ENCODE results near the gene TAOK1. TPM values are rescaled to one million over a fixed set of nuclear protein-coding genes. Genes with fewer than 3 reads are reported as not detected.
A peak's percentile ranks its signal among the peaks of the same experiment; 100 is the strongest.

Gene TAOK1
- total and polyA plus RNA-seq, 10 of the 15 experiments (the other 5 are each of a cell fraction or from before 2014, with no cell fraction given): 2.0 to 27.1 (median 11.8) TPM

DNA sequence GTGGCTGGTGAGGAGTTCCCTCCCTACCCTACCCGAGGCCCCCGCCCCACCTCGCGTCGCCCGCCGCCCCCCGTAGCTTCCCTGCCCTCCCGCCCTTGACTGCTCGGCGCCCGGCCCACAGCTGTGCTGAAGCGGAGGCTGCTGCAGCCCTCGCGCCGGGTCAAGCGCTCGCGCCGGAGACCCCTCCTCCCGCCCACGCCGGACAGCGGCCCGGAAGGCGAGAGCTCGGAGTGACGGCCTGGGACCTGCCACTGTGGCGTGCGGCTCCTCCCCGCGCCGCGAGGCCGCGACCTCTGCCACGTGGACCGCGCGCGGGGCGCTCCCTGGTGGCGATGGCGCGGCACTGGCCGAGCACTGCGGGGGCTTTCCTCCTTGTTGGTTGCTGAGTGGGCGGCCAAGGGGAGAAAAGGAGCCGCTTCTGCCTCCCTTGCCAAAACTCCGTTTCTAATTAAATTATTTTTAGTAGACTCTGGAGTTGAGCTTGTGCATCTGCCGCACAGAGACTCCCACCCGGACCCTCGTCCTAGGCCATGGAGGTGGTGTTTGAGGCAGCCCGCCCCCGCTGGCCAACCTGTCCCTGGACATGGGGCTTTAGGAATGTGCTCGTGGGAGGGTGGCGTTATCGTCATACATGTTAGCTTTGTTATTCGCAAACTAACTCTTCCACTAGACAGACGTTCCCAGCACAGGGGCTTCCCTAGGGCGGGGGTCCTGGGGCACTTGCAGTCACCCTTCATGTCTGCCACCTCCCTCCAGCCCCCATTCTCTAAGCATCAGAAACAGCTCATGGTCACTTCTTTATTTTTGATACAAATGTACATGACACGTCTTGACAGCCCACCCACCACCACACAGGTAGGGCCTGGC is 182.8 kb downstream of the TAOK1 start:
- ATAC-seq (peak; percentile 75), FAIRE-seq (no peak), DNase-seq (ENCODE audit: low read depth, low spot score) (no peak)
- H3K4me3 ChIP-seq: no peak overlapping the region
- H3K4me1 ChIP-seq (ENCODE audit: control insufficient read depth, insufficient read depth, low read length): 0 out of 2 replicates have a peak, but pooled peaks cover 4% of the 10 kb centered on the region
- in situ Hi-C loops (cut with MboI): no loop called here
- no peaks in the 10 kb centered on the region for H3K27me3 ChIP-seq (replicated peaks in 1 of 2; ENCODE audit: control insufficient read depth in 2 of 2, insufficient read depth in 2 of 2, low read length in 1 of 2)
- H2AFZ ChIP-seq (ENCODE audit: control insufficient read depth, low read depth, low read length): no peak overlapping the region
- SMC1A ChIA-PET (ENCODE audit: uncharacterized antibody, unreplicated experiment): interaction anchor here (1.4 kb wide), 1 partner anchor 203 kb away, joined by 7 read pairs; no protein-coding TSS in a partner anchor
- H3K36me3 ChIP-seq (ENCODE audit: control insufficient read depth in 2 of 2, insufficient read depth in 2 of 2, low read length in 1 of 2): peaks cover 0 to 15% of the 10 kb centered on the region in 2 experiments; a peak in 2 of 4 replicates
- no peaks in the 10 kb centered on the region for H4K20me1 ChIP-seq (ENCODE audit: control insufficient read depth, insufficient read depth)
- no peak overlapping the region for H3K4me2 ChIP-seq (ENCODE audit: control insufficient read depth, insufficient read depth)
- POLR2A ChIA-PET: interaction anchor here (0.8 to 1.6 kb wide), 5 partner anchors 9 to 203 kb away, joined by 3 to 4 read pairs (median 3); no protein-coding TSS in a partner anchor
- CTCF ChIA-PET: interaction anchor here (0.6 to 6.2 kb wide), 16 partner anchors 12 to 521 kb away, joined by 3 to 57 read pairs (median 3); partner anchors contain the start of gene ANKRD13B
- H3K9me3 ChIP-seq (replicated peaks; ENCODE audit: control insufficient read depth, insufficient read depth, low read length): no peaks in the 10 kb centered on the region
- BruUV-seq (replicated peaks): no TSS peak
- intact Hi-C loops (cut with micrococcal nuclease; ENCODE audit: unreplicated experiment): no loop called here
- RAD21 ChIA-PET (ENCODE audit: unreplicated experiment): interaction anchor here (1.0 to 3.1 kb wide), 3 partner anchors 20 to 203 kb away, joined by 3 to 21 read pairs (median 4); partner anchors contain the start of gene ANKRD13B
- no peak overlapping the region for H3K27ac ChIP-seq (ENCODE audit: control insufficient read depth, insufficient read depth)
- WGBS (ENCODE audit: insufficient coverage, insufficient replicate concordance, low lambda C conversion rate, missing lambda C conversion rate): 62% methylated on average over 39 of the region's 62 CpGs
- H3K79me2 ChIP-seq (ENCODE audit: control insufficient read depth, insufficient read depth, low read length): no peaks in the 10 kb centered on the region
- H3K9ac ChIP-seq (ENCODE audit: control insufficient read depth, insufficient read depth, low read length): no peak overlapping the region
- peak; percentile 73; the same call in 1 of the 2 replicates for TF ChIP-seq ZNF592 (IDR thresholded peaks at IDR 0.05)
- TF ChIP-seq ZNF687 (IDR thresholded peaks at IDR 0.05): peak; percentile 84
- TF ChIP-seq USF2 (IDR thresholded peaks at IDR 0.05; ENCODE audit: borderline replicate concordance, low read depth, low read length): no peak
- TF ChIP-seq IRF3 (IDR thresholded peaks at IDR 0.05): no peak
- 0 out of 2 replicates have a peak, but pooled peaks have one; percentile 53 for TF ChIP-seq GATAD2B (conservative IDR thresholded peaks at IDR 0.05; ENCODE audit: low read depth)
- TF ChIP-seq MXI1 (IDR thresholded peaks at IDR 0.05; ENCODE audit: low read depth, low read length): peak; percentile 57
- TF ChIP-seq CHD2 (IDR thresholded peaks at IDR 0.05; ENCODE audit: borderline replicate concordance, low read depth, low read length): 0 out of 2 replicates have a peak, but pooled peaks have one; percentile 28
- TF ChIP-seq NR2F1 (conservative IDR thresholded peaks at IDR 0.05): peak; percentile 100
- TF ChIP-seq YY1 (IDR thresholded peaks at IDR 0.05; ENCODE audit: low read depth, low read length): 0 out of 2 replicates have a peak, but pooled peaks have one; percentile 49

Measured in GM12878 (cell line).